HepG2 (cell line): Measurements from ENCODE around the gene RPS2. TPM values are rescaled to one million over a fixed set of nuclear protein-coding genes. Genes with fewer than 3 reads are reported as not detected.

Experiments used
- AKNA ChIP-seq: sonication (generic); formaldehyde crosslinking; IDR thresholded peaks from 2 replicates; pipeline ENCODE4 v1.4.0; 2020; ENCODE audit warnings: missing genetic modification reagents, borderline replicate concordance
- HIC2 ChIP-seq: sonication (generic); formaldehyde crosslinking; IDR thresholded peaks from 2 replicates; pipeline ENCODE4 v1.9.0; 2022; ENCODE audit warnings: low read depth, missing genetic modification reagents
- HOMEZ ChIP-seq: IDR thresholded peaks from 2 replicates; pipeline ENCODE4 v1.6.1; 2016; ENCODE audit warnings: low read depth
- KDM5A ChIP-seq: fragments of 200-600 bp; sonication (generic); IDR thresholded peaks from 2 replicates; pipeline ENCODE4 v1.7.0; 2018; ENCODE audit warnings: antibody characterized with exemption, mild to moderate bottlenecking, low read length, borderline replicate concordance
- KLF13 ChIP-seq: sonication (generic); formaldehyde crosslinking; IDR thresholded peaks from 2 replicates; pipeline ENCODE4 v1.4.0; 2020; ENCODE audit warnings: mild to moderate bottlenecking, missing genetic modification reagents
- KLF16 ChIP-seq, 2 experiments: sonication (generic) in 1 of 2; formaldehyde crosslinking in 1 of 2; IDR thresholded peaks; 2 replicates each; pipeline versions ENCODE4 v1.6.1 to v1.8.0; 2016 to 2023; ENCODE audit warnings: missing genetic modification reagents in 2 of 2, missing compliant biosample characterization in 1 of 2
- NONO ChIP-seq, 2 experiments: fragments of 450-650 bp in 1 of 2; sonication (generic) in 1 of 2; formaldehyde crosslinking in 1 of 2; IDR thresholded peaks in 1 of 2; conservative IDR thresholded peaks in 1 of 2; 2 replicates each; pipeline versions ENCODE4 v1.6.1 to v1.8.0; 2017 to 2022; ENCODE audit warnings: mild to moderate bottlenecking in 1 of 2, missing genetic modification reagents in 1 of 2, moderate library complexity in 1 of 2
- ZKSCAN8 ChIP-seq: IDR thresholded peaks from 2 replicates; pipeline ENCODE4 v1.6.1; 2016; ENCODE audit warnings: borderline replicate concordance, missing genetic modification reagents, missing compliant biosample characterization
- ZNF331 ChIP-seq: sonication (generic); formaldehyde crosslinking; IDR thresholded peaks from 2 replicates; pipeline ENCODE4 v1.4.0; 2020; ENCODE audit warnings: missing genetic modification reagents
- ZNF788 ChIP-seq: sonication (generic); formaldehyde crosslinking; IDR thresholded peaks from 2 replicates; pipeline ENCODE4 v1.5.0; 2020; ENCODE audit warnings: mild to moderate bottlenecking, missing genetic modification reagents, borderline replicate concordance
- polyA plus RNA-seq, 8 experiments: library from polyadenylated mRNA; depleted of rRNA in 3 of 8; stranded (reverse) in 7 of 8; unstranded in 1 of 8; fragments of >200 nt; fragmentation: Illumina TruSeq in 4 of 8; extraction: Trizol in 4 of 8; gene quantifications; 2 replicates each; pipeline versions ENCODE4 v1.2.1 to v1.2.3, GENCODE V29; 2011 to 2016; ENCODE audit warnings: low read depth in 4 of 8, missing spikeins in 1 of 8, mixed read lengths in 1 of 8; ENCODE audit not compliant: insufficient read depth in 1 of 8
- total RNA-seq, 5 experiments: library from RNA; depleted of rRNA; stranded (reverse); fragments of >200 nt; fragmentation: Illumina TruSeq; extraction: Trizol; gene quantifications; 2 replicates each; pipeline ENCODE4 v1.2.3, GENCODE V29; 2016; ENCODE audit warnings: low read depth in 1 of 5

The RPS2 gene
- total and polyA plus RNA-seq, 2 of the 13 experiments (the other 11 are each of a cell fraction or from before 2014, with no cell fraction given): 1,908 to 4,514 TPM

GRCh38 chr16:1971796-1972489 lies 7.3 kb upstream of the RPS2 start, which contains the start of gene TBL3 (continued):
- TF ChIP-seq NONO (IDR thresholded peaks at IDR 0.05) (no peak), NONO (CRISPR knock-in tag; conservative IDR thresholded peaks at IDR 0.05) (peak; percentile 99), KLF16 (CRISPR knock-in tag; IDR thresholded peaks at IDR 0.05) (peak in 1 of 2 experiments; percentile 91; a peak in 2 of 4 replicates), KLF13 (CRISPR knock-in tag) (peak; percentile 52; the same call in 1 of the 2 replicates), AKNA (CRISPR knock-in tag) (no peak), ZNF788 (CRISPR knock-in tag) (peak; percentile 98), ZNF331 (peak; percentile 94), HIC2 (peak; percentile 82; the same call in 1 of the 2 replicates), HOMEZ (CRISPR knock-in tag) (peak; percentile 63; the same call in 1 of the 2 replicates), KDM5A (peak; percentile 99), ZKSCAN8 (CRISPR knock-in tag) (peak; percentile 98)
